ENCODE data around the gene LONRF3.

DNA sequence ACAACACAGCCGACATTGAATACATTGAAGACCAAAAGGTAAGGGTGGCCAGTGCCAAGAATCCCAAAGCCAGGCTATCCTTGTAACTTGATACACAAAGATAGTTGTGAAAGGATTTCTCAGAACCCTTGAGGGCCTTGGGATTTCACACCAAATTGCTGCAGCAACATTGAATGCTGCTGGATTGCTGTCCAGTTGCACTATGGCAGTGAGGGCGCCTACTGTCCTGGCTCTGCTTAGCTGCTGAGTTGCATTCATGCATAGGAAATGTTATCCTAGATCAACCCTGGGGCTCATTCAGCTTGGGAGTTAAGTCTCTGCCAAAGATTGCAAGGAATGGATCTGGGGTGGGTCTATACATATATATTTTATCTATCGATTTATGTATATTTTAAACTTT, 38.7 kb downstream of the LONRF3 start:
- TF ChIP-seq, protein P1, sequence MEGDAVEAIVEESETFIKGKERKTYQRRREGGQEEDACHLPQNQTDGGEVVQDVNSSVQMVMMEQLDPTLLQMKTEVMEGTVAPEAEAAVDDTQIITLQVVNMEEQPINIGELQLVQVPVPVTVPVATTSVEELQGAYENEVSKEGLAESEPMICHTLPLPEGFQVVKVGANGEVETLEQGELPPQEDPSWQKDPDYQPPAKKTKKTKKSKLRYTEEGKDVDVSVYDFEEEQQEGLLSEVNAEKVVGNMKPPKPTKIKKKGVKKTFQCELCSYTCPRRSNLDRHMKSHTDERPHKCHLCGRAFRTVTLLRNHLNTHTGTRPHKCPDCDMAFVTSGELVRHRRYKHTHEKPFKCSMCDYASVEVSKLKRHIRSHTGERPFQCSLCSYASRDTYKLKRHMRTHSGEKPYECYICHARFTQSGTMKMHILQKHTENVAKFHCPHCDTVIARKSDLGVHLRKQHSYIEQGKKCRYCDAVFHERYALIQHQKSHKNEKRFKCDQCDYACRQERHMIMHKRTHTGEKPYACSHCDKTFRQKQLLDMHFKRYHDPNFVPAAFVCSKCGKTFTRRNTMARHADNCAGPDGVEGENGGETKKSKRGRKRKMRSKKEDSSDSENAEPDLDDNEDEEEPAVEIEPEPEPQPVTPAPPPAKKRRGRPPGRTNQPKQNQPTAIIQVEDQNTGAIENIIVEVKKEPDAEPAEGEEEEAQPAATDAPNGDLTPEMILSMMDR (IDR thresholded peaks at IDR 0.05 in 4 of 5, conservative IDR thresholded peaks at IDR 0.05 in 1 of 5), result no peak
- no peak for TF ChIP-seq POLR2A (IDR thresholded peaks at IDR 0.05)
